Neural cell (in vitro differentiated cells): Measurements from ENCODE around the gene THRSP.

Experiments used
- EP300 ChIP-seq: fragments of 450-650 bp; conservative IDR thresholded peaks from 2 replicates; pipeline ENCODE4 v1.6.1; 2014; ENCODE audit warnings: antibody characterized with exemption, mild to moderate bottlenecking, moderate library complexity; ENCODE audit not compliant: poor library complexity, severe bottlenecking
- EZH2 ChIP-seq: fragments of 200-600, 300-800 bp; shearing (Covaris generic), sonication (generic); IDR thresholded peaks from 2 replicates; pipeline ENCODE4 v1.6.1; 2014; ENCODE audit warnings: antibody characterized with exemption, low read length, borderline replicate concordance, mild to moderate bottlenecking; ENCODE audit not compliant: insufficient read depth, poor library complexity, severe bottlenecking
- MXI1 ChIP-seq: fragments of 450-650 bp; conservative IDR thresholded peaks from 2 replicates; pipeline ENCODE4 v1.6.1; 2014; ENCODE audit warnings: antibody characterized with exemption, mild to moderate bottlenecking; ENCODE audit not compliant: poor library complexity, severe bottlenecking
- POLR2AphosphoS5 ChIP-seq: IDR thresholded peaks from 2 replicates; pipeline ENCODE4 v1.6.1; 2012
- RAD21 ChIP-seq: fragments of 450-650 bp; conservative IDR thresholded peaks from 2 replicates; pipeline ENCODE4 v1.6.1; 2014; ENCODE audit warnings: antibody characterized with exemption, mild to moderate bottlenecking, moderate library complexity
- TF ChIP-seq, protein P1 (sequence below): IDR thresholded peaks from 2 replicates; pipeline ENCODE4 v1.6.1; 2012; ENCODE audit warnings: borderline replicate concordance
- TF ChIP-seq, protein P2 (sequence below): fragments of 450-650 bp; IDR thresholded peaks from 2 replicates; pipeline ENCODE4 v1.5.1; 2014; ENCODE audit warnings: antibody characterized with exemption, mild to moderate bottlenecking, moderate library complexity; ENCODE audit not compliant: poor library complexity, severe bottlenecking

DNA sequence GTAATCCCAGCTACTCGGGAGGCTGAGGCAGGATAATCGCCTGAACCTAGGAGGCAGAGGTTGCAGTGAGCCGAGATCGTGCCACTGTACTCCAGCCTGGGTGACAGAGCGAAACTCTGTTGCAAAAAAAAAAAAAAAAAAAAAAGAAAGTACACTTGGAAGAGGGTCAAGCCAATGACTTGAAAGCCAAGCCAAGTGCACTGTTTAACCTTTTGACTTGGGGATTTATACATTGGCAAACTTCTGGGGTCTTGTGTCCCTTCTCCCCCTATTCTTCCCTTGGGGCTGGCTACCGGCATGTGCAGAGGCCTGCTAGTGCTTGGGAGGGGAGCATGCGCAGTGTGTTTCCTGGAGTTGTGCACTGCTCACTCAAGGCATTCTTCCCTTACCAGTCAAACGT, 14.3 kb upstream of the THRSP start:
- TF ChIP-seq, protein P1, sequence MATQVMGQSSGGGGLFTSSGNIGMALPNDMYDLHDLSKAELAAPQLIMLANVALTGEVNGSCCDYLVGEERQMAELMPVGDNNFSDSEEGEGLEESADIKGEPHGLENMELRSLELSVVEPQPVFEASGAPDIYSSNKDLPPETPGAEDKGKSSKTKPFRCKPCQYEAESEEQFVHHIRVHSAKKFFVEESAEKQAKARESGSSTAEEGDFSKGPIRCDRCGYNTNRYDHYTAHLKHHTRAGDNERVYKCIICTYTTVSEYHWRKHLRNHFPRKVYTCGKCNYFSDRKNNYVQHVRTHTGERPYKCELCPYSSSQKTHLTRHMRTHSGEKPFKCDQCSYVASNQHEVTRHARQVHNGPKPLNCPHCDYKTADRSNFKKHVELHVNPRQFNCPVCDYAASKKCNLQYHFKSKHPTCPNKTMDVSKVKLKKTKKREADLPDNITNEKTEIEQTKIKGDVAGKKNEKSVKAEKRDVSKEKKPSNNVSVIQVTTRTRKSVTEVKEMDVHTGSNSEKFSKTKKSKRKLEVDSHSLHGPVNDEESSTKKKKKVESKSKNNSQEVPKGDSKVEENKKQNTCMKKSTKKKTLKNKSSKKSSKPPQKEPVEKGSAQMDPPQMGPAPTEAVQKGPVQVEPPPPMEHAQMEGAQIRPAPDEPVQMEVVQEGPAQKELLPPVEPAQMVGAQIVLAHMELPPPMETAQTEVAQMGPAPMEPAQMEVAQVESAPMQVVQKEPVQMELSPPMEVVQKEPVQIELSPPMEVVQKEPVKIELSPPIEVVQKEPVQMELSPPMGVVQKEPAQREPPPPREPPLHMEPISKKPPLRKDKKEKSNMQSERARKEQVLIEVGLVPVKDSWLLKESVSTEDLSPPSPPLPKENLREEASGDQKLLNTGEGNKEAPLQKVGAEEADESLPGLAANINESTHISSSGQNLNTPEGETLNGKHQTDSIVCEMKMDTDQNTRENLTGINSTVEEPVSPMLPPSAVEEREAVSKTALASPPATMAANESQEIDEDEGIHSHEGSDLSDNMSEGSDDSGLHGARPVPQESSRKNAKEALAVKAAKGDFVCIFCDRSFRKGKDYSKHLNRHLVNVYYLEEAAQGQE = no peak
- TF ChIP-seq, protein P2, sequence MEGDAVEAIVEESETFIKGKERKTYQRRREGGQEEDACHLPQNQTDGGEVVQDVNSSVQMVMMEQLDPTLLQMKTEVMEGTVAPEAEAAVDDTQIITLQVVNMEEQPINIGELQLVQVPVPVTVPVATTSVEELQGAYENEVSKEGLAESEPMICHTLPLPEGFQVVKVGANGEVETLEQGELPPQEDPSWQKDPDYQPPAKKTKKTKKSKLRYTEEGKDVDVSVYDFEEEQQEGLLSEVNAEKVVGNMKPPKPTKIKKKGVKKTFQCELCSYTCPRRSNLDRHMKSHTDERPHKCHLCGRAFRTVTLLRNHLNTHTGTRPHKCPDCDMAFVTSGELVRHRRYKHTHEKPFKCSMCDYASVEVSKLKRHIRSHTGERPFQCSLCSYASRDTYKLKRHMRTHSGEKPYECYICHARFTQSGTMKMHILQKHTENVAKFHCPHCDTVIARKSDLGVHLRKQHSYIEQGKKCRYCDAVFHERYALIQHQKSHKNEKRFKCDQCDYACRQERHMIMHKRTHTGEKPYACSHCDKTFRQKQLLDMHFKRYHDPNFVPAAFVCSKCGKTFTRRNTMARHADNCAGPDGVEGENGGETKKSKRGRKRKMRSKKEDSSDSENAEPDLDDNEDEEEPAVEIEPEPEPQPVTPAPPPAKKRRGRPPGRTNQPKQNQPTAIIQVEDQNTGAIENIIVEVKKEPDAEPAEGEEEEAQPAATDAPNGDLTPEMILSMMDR = no peak
- TF ChIP-seq EZH2 = no peak
- no peak for TF ChIP-seq EP300
- TF ChIP-seq POLR2AphosphoS5 = no peak
- TF ChIP-seq RAD21 = no peak
- no peak for TF ChIP-seq MXI1
